HG03469 (cell line): Measurements from ENCODE around the gene GABRG3.

Experiments used
- ATAC-seq: cut with Tn5 transposase; IDR thresholded peaks from one replicate; pipeline ENCODE4 v1.9.1; 2021; ENCODE audit warnings: mild to moderate bottlenecking, moderate library complexity, moderate number of reproducible peaks; ENCODE audit not compliant: unreplicated experiment

The GABRG3 gene

DNA sequence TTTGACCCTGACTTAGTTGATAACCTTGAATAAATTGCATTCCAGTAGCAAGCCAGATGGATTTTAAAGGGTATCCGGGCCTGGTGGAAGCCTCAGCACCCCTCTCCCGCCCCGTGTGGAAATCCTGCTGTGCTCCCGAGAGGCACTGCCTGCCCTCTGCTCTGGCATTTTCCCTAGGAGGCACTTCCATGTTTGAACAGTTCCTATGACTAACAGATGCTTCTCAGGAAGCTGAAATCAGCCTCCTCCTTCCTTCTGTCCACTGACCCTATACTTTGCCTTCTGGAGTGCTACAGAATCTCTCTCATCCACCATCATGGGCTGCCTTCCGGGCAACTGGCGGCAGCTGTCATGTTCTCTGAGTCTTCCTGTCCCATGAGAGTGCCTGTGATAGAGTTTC, 90.8 kb downstream of the GABRG3 start:
- no peak for ATAC-seq

DNA sequence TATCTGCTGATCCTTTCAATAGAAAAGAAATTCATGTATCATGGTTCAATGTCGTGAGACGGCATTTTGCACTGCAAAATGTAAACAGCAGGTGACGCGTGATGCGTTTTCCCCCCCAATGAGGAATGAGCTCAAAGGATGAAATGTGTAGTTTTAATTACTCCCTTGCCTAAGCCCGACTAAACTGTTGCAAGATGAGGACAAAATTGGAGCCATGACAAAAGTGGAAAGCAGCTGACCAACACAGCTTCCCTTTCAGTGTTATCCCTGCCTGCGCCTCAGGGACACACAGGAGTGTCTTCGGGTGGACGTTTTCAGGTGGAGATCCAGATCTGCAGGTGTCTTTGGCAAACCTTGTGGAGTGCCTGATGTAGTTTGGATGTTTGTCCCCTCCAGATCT, 92.0 kb downstream of the GABRG3 start:
- no peak for ATAC-seq

DNA sequence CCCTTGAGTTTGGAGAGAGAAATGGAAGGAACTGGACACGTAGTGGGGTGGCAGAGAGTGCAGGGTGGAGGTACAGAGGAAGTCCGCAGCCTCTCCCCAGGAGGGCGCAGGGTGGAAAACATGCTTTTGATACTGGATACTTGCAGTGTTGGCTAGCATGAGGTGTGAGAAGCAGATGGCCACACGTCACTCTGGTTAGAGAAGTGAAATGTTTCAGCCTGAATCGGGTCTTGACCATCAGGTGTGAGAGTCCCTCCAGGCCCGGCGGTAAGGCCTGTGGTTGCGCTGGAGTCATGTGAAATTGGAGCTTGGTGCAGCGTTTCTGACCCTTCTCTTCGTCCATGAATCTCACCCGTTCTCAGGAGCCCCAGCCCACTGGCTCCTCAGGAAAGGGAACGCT, 93.1 kb downstream of the GABRG3 start:
- no peak for ATAC-seq

DNA sequence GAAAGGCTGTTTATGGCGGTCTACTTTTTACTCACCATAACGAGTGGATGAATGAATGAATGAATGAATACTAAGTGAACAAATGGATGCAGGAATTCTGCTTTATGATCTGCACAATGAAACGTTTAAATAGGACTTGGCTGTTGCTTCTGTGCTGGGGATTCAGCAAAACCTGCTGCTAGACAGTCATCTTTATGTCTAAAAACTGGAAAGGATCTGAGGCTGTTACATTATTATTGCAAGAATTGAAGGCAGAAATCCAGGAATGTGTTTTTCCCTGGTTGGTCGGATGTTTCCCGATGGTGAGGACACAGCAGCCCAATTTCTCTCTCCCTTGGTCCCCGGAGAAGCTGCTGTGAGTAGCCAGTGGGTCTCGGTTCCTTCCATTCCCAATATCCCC, 94.2 kb downstream of the GABRG3 start:
- ATAC-seq, result no peak

DNA sequence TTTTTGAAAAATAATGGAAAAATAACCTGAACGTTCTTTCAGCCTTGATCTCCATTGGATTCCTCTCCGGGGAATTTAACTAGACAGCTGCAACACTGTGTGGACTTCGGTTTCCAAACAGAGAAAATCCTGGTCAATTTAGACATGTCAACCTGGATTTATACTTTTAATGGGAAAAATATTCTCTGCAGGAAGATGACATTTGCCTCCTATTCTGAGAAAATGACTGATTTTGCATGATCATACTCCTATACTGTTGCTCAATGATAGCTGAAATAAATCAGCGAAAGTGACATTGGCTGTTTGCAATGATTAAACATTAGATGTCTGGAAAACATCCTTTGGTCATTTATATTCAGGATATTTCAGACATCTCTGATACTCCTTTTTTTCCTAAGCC, 94.8 kb downstream of the GABRG3 start:
- ATAC-seq, result no peak

DNA sequence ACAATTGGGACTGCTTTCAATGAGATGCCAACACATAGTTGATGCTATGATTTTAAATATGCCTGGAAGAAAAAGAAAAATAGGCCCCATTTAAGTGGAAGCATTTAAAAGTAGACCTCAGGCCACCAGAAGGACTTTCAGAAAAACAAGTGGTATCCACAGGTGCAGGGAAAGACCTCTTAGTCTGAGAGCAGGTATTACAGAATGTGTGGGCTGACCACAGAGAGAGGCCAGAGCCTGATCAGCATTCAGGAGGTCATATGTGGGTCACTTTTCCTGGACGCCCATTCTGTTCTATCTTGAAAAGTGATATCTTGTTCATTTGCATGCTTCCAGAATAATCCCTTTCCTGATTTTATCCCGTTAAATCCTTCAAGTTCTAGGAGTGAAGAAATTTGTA, 95.5 kb downstream of the GABRG3 start:
- ATAC-seq, result no peak

DNA sequence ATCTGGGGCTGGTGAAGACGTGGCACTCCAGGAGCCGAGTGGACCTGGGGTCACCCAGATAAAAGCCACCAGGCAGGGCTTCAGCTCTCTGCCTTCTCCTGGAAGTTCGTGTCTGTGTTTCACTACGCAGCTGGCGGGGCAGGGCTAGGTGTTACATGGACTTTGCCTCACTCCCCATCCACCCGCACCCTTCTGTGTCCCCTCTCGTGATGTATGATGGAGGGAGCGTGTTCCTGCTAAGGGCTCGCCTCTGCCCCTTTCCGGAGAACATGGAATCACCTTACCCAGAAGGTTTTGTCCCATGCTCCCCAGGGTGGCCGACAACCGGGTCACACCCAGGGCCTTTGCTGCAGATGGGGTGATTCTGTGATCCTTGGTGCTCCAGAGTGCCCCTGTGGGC, 96.2 kb downstream of the GABRG3 start:
- no peak for ATAC-seq

DNA sequence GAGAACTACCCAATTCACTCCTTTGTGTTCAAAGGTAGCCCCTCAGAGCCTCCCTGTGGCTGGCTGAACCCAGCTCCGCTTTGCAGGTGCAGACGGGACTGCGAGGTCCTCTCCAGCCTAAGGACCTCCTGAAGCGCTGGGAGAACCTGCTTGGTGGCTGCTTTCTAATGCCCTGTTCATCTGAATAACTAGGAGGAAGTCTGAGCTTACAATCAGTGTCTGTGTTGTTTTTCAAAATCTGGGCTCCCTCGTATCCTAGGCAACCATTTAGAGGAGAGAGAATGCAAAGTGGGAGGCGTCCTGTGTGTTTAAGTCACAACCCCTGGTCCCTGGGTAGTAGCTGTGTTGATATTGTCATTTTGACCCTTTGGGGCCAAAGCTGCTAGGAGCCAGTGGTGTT, 99.9 kb downstream of the GABRG3 start:
- no peak for ATAC-seq

DNA sequence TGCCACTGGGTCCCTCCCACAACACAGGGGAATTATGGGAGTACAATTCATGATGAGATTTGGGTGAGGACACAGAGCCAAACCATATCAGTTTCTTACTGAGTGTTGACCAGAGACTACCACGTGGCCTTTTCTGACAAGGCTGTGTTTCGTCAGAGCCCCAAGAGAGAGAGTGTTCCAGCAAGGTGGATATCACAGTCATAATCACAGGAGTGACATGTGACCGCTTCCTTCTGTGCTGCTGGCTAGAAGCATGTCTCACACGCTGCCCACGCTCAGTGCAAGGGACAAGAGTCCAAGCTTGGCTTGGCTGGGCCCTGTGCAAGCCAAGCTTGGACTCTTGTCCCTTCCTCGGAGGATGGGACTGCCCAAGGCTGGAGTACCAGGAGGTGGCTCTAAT, 103.2 kb downstream of the GABRG3 start:
- ATAC-seq, result no peak

DNA sequence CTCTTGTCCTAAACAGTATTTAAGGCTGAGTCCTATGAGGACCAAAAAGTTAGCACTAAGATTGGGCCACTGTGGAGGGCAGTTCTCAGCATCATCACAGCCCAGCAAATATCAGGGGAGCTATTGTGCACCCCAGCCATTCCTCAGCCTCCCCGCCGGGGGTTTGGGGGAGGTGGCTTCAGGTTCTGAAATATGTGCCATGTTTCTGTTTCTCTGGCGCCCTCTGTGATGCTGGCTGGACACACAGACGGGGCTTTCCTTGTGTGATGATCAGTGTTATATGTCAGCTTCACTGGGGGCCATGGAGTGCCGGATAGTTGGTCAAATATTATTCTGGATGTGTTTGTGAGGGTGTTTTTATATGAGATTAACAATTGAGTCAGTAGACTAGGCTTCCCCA, 106.8 kb downstream of the GABRG3 start:
- ATAC-seq, result no peak

DNA sequence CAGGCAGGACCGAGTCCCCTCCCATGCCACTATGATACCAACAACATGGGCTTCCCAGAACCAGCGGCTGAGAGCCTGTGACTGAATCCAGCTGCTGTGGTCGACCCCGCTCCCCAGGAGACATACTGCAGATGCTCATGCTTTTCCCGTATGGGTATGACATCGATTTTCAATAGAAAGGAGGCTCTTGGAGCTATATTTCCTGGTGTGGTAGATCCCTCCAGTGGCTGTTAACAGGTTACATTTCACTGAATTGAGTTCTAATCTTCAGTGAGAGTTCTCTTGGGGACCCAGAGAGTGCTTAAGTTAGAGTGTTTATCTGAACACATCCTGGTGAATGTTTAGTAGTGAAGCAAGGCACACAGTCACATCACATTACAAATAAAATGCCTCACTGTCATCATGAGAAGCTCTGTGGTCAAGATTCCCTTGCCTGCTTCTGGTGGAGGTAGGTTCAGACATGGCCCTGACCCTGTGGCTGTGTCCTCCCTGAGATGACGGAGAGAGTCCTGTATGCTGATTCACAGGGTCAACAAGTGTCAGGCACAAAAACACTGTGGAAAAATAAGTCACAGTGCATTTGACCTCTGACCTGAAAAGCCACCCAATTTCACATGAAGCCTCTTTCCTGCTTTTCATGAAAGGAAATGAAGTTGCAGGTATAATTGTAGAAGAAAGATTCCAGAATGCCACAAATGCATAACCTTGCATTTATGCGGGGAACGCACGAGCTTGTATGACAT, 110.9 kb downstream of the GABRG3 start:
- no peak for ATAC-seq

DNA sequence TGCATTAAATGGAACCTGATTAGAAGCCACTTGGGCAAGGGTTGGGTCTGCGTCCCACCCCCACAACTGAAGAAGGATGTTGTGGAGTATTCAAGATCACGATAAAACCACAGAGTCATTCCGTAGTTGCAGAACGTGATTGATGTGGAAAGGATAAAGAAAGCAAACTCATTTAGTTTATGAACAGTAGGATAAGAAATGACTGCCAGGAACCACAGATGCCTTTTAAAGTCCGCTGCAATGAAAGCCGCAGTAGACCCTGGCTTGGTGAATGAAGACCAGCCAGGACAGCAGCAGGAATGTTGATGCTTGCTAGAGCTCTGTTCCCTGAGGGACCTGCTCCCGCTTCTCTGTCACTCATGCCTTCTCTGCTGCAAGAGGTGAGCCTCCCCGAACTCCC, 111.5 kb downstream of the GABRG3 start:
- ATAC-seq, result no peak

DNA sequence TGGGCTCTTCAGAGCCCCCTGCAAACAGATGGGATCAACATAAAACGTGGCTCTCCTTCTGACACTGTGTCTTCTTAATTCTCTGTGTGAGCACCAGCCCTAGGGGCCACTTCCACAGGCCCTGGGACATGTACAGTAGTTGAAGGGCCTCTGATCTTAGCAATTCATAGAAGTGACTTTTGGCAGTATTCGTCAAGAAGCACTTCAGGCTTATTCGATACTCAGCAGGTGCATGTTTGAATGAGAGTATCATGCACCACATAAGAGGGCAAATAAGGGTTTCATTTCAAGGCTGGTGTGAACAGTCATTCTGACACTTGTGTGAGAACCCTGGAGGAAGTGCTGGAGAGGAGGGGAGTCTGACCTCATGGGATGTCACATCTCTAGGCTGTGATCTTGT, 113.9 kb downstream of the GABRG3 start:
- no peak for ATAC-seq

DNA sequence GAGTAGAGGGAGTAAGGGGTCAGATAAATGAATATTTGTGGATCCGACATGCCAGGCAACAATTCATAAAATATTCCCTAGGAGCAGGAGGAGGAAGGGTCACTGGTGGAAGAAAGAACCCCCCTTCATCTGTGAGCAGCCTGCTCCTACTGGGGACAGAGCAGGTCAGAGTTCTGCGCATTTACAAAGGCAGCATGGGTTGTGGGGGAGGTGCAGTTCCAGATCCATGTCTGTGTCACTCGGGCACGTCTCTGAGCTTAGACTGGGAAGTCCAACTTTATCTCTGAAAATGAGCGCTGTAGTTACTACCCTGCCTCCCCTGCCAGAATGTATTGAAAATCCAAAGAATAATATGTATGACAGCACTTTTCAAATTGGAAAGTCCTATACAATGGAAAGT, 115.2 kb downstream of the GABRG3 start:
- ATAC-seq, result no peak

DNA sequence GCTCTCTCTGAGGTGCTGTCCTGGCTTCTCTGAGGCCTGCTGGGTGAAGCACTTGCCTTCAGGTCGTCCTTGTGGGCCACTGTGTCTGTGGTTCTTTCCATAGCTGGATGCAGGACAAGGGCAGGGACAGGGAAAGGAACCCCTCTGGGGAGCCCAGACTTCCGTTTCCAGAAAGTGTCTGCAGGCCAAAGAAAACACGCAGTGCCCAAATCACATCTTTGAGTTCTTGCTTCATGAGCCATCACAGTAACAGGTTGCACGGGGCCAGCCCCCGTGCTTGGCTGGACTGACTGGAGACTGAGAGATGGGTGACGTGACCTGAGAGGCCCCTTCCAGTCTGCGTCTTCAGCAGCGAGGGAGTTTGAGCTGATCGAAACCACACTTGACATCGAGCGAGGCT, 115.8 kb downstream of the GABRG3 start:
- no peak for ATAC-seq

DNA sequence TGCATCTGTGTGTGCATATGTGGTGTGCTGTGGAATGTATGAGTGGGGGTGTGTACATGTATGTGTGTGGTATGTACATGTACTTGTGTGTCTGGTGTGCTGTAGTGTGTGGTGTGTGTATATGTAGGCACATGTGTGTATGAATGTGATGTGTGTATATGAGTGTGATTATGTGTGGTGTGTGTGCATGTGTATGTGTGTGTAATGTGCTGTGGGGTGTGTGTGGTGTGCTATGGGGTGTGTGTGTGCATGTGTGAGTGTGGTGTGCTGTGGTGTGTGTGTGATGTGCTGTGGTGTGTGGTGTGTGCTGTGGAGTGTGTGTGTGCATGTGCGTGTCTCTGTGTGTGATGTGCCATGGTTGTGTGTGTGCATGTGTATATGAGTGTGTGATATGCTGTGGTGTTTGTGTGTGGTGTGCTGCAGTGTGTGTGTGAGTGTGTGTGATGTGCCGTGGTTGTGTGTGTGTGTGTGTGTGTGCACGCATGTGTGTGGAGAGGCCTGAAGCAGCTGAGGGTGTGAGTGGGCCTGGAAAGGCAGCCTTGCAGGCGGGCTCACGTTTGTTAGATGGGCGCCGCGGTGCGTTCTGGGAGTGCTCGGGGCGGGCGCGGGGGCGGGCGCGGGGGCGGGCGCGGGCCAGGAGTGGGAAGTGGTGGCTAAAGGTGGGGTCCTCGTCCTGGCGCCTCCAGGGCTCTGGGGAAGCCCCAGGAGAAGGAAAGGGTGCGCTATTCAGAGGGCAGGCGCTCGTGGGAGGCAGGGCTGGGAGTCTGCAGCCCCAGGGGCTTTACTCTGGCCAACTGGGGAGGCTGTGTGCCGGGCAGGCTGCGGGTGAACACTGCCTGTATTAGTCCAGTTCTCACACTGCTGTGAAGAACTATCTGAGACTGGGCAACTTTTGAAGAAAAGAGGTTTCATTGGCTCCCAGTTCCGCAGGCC, 116.9 kb downstream of the GABRG3 start:
- no peak for ATAC-seq

DNA sequence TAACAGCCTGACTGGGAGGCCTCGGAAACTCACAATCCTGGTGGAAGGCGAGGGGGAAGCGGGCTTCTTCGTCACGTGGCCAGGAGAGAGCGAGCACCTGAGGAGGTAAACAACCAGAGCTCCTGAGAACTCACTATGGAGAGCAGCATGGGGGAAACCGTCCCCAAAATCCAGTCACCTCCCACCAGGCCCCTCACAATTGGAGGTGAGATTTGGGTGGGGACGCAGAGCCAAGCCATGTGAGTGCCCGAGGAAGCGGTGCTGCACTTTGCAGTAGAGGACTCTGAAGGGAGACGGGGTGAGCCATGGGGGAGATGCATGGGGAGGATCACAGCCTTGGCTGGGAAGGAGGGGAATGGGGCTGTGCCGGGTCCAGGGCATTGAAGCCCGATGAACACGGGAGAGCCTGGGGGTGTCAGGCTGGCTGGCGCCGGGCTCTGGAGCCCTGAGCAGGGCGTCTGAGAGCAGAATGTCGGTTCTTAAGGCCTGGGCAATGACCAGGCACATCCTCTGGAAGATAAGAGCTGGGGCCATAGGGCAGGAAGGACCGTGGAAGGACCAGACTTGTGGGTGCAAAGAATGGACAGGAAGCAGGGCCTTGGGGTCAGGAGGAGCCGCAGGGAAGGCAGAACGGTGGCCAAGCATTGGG, 117.7 kb downstream of the GABRG3 start:
- no peak for ATAC-seq

DNA sequence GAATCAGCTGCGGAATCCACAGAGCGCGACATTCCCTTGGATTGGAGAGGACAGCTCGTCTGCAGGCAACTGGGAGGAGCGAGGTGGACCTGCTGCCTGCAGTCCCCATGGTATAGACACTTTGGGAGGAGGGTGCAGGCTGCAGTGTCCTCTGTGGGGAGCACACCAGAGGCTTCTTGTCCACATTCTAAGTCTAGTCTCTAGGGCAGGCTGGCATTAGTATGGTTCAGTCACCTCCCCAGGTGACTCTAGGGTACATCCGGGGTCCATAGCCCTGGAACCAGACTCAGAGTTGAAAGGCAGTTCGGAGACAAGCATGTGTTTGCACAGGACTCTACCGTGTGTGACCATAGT, 118.2 kb downstream of the GABRG3 start:
- no peak for ATAC-seq

DNA sequence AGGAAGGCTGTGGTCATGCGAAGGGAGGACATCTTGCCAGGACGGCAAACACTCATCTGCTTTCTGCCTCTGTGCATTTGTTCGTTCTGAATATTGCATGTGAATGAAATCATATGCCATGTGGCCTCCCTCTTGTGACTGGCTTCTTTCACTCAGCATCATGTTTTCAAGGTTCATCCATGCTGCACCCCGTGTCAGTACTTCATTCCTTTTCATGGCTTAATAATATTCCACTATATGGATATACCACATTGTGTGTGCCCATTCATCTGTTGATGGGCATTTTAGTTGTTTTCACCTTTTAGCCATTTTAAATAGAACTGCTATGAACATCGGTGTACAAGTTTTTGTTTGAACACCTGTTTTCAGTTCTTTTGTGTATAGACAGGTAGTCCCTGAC, 118.7 kb downstream of the GABRG3 start:
- ATAC-seq, result no peak

DNA sequence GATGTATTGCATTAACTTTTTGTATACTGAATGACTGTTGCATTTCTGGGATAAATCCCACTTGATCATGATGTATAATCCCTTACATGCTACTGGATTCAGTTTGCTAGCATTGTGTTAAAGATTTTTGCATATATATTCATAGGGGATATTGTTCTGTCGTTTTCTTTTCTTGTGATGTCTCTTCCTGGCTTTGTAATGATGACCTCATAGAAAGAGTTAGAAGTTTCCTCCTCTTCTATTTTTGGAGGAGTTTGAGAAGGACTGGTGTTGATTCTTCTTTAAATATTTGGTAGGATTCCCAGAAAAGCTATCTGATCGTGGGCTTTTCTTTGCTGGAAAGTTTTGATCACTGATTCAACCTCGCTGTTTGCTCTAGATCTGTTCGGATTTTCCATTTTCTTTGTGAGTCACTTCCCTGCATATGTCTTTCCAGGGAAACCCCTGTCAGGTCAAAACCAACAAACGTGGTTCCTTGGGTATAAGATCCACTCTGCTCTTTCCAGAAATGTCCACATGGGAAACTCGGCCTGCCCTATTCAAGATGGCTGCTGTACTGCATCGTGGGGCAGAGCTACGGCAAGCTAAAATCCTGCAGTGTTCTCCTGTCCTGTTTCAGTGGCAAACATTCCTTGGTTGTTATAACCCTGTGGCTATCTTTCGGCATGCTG, 120.4 kb downstream of the GABRG3 start:
- ATAC-seq, result no peak

DNA sequence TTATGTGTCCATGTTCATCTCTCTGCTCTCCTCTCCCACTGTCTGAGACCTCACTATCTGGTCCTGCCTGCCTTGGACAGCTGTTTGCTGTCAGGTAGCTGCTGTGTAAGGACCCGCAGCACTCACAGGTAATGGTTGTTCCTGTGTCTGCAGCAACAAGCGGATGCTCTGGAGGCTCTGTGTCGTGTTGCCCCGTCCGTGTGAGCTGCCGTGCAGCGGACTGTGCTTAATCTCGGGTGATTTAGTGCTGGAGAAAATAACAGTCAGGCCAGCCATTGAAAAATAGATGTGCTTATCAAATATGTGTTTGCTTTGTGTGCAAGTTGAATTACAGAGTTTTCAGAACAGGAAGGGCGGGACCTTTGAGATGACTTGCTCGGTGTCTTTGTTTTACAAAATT, 121.4 kb downstream of the GABRG3 start:
- ATAC-seq, result no peak
